Caco-2 (cell line): ENCODE measurements around the gene PAGR1. TPM values are rescaled to one million over a fixed set of nuclear protein-coding genes. Genes with fewer than 3 reads are reported as not detected.

Experiments
- BruUV-seq: library from RNA; stranded (reverse); fragments of 400-500 nt; replicated peaks from 2 replicates; lab custom pipeline; 2021; lab: Mats Ljungman, UMichigan
- CTCF ChIA-PET: fragments of 300-600 bp; sonication (Branson Sonifier 250); formaldehyde crosslinking; loops from one replicate; lab custom pipeline; 2022; ENCODE audit warnings: antibody characterized with exemption; lab: Charles Lee
- POLR2A ChIA-PET: fragments of 300-600 bp; sonication (Branson Sonifier 250); formaldehyde crosslinking; loops from one replicate; lab custom pipeline; 2022; ENCODE audit warnings: antibody characterized with exemption; lab: Charles Lee
- DNase-seq, 2 experiments: peaks; one replicate each; pipeline versions ENCODE4 v3.0.0 to v3.0.0-alpha.2; 2020 to 2022
- H3K27me3 ChIP-seq: replicated peaks from 2 replicates; pipeline ENCODE4 v1.6.0; 2011; ENCODE audit warnings: low read length; ENCODE audit not compliant: control insufficient read depth, insufficient read depth
- H3K36me3 ChIP-seq: 2 replicates; pipeline ENCODE4 v1.5.1; 2011; ENCODE audit warnings: low read length; ENCODE audit not compliant: control insufficient read depth, insufficient read depth
- H3K4me1 ChIP-seq: fragments of 250-450 bp; sonication (Bioruptor Pico); 2 replicates; pipeline ENCODE4 v1.5.1; 2020; ENCODE audit warnings: mild to moderate bottlenecking
- H3K4me3 ChIP-seq: 2 replicates; pipeline ENCODE4 v1.5.1; 2011; ENCODE audit warnings: low read depth, mild to moderate bottlenecking, control low read depth, low read length
- H3K9me3 ChIP-seq: fragments of 250-450 bp; sonication (Bioruptor Pico); 2 replicates; pipeline ENCODE4 v1.5.1; 2020; ENCODE audit warnings: mild to moderate bottlenecking, moderate library complexity
- H3K27ac Mint-ChIP-seq: one replicate; pipeline ENCODE4 v1.8.0; 2022; ENCODE audit warnings: mixed read lengths; ENCODE audit not compliant: unreplicated experiment
- H3K27me3 Mint-ChIP-seq: one replicate; pipeline ENCODE4 v1.8.0; 2022; ENCODE audit warnings: mixed read lengths; ENCODE audit not compliant: insufficient read depth, unreplicated experiment
- H3K36me3 Mint-ChIP-seq: one replicate; pipeline ENCODE4 v1.8.0; 2022; ENCODE audit warnings: mild to moderate bottlenecking, mixed read lengths; ENCODE audit not compliant: insufficient read depth, unreplicated experiment
- H3K4me1 Mint-ChIP-seq: one replicate; pipeline ENCODE4 v1.8.0; 2022; ENCODE audit warnings: low read depth, mixed read lengths; ENCODE audit not compliant: unreplicated experiment
- H3K4me3 Mint-ChIP-seq: one replicate; pipeline ENCODE4 v1.8.0; 2022; ENCODE audit warnings: mild to moderate bottlenecking, moderate library complexity, mixed read lengths; ENCODE audit not compliant: unreplicated experiment
- H3K9me3 Mint-ChIP-seq: one replicate; pipeline ENCODE4 v1.8.0; 2022; ENCODE audit warnings: mixed read lengths; ENCODE audit not compliant: unreplicated experiment
- intact Hi-C: fragments of 100-400 bp; cut with micrococcal nuclease; formaldehyde crosslinking; loops from one replicate; pipeline ENCODE4 v1.10.0; 2022; ENCODE audit not compliant: unreplicated experiment
- total RNA-seq: library from RNA; stranded (reverse); gene quantifications from 2 replicates; pipeline ENCODE4 v1.2.3, GENCODE V29; 2022
- TF ChIP-seq, protein P1 (sequence below), 2 experiments: fragments of 200-600 bp in 1 of 2; IDR thresholded peaks; 1 replicate in 1 of 2; 2 replicates in 1 of 2; pipeline versions ENCODE4 v1.5.1 to v1.8.0; 2011 to 2022; ENCODE audit warnings: antibody characterized with exemption in 1 of 2, control low read depth in 1 of 2, inconsistent platforms in 1 of 2, low read depth in 1 of 2, low read length in 1 of 2, mild to moderate bottlenecking in 1 of 2, moderate library complexity in 1 of 2; ENCODE audit not compliant: insufficient read depth in 1 of 2, severe bottlenecking in 1 of 2, unreplicated experiment in 1 of 2

The PAGR1 gene
- total RNA-seq, 1 experiment from 2014 or later, result 33.0 TPM

DNA sequence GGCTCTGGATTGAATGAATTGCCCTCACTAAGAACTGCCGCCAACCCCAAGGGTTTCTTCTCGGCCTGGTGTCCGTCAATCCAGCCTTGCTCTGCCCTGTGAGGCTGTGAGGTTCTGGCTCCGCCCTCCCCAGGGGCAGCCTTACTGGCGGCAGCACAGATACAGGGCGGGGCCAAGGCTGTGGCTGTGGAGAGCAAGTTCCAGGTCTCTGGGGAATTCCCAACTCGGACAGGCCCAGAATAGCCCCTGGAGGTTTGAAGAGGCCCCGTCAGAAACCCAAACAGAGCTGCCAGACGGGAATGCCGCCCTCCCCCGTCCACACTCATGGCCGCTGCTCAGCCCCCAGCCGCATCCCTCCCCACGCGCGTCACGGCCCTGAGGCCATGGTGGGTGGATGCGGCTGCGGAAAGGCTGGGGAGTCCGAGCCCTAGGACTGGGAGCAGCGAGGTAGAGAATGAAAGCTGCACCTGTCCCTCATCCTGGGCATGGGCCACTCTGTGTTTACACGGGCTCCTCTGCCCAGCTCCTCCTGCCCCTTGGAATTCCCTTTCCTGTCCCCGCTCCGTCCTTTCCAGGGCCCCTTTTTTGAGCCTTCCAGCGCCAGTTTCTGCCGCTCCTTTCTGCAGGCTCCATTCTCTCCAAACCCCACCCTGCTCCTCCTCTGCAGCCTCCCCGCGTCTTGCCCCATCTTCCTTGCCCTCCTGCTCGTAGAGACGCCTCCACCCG is 4.6 kb upstream of the PAGR1 start:
- Histone ChIP-seq H3K4me1 (peaks cover 27% of the 10 kb centered on the region), H3K9me3 (no peaks in the 10 kb centered on the region), H3K36me3 (peaks cover 7% of the 10 kb centered on the region; the same call in 1 of the 2 replicates), H3K4me3 (peak overlapping the region; percentile 73), H3K27me3 (no peaks in the 10 kb centered on the region)
- ChIA-PET POLR2A (interaction anchor here (0.7 to 1.0 kb wide), 3 partner anchors 18 to 162 kb away, joined by 3 to 5 read pairs (median 3); partner anchors contain the start of genes KIF22 and TAOK2), CTCF (interaction anchor here (0.7 to 1.6 kb wide), 2 partner anchors 18 to 37 kb away, joined by 3 to 5 read pairs; no protein-coding TSS in a partner anchor)
- TF ChIP-seq, protein P1, sequence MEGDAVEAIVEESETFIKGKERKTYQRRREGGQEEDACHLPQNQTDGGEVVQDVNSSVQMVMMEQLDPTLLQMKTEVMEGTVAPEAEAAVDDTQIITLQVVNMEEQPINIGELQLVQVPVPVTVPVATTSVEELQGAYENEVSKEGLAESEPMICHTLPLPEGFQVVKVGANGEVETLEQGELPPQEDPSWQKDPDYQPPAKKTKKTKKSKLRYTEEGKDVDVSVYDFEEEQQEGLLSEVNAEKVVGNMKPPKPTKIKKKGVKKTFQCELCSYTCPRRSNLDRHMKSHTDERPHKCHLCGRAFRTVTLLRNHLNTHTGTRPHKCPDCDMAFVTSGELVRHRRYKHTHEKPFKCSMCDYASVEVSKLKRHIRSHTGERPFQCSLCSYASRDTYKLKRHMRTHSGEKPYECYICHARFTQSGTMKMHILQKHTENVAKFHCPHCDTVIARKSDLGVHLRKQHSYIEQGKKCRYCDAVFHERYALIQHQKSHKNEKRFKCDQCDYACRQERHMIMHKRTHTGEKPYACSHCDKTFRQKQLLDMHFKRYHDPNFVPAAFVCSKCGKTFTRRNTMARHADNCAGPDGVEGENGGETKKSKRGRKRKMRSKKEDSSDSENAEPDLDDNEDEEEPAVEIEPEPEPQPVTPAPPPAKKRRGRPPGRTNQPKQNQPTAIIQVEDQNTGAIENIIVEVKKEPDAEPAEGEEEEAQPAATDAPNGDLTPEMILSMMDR (IDR thresholded peaks at IDR 0.05; ENCODE audit: insufficient read depth in 1 of 2, low read depth in 1 of 2, low read length in 1 of 2, severe bottlenecking in 1 of 2, unreplicated experiment in 1 of 2), result no peak
- H3K4me3 Mint-ChIP-seq, result peak overlapping the region; percentile 94
- no peaks in the 10 kb centered on the region for H3K9me3 Mint-ChIP-seq
- no peaks in the 10 kb centered on the region for H3K27me3 Mint-ChIP-seq
- DNase-seq, result peak; percentile 96
- intact Hi-C loops, result loop anchor here (10.0 kb wide), 1 partner anchor 183 kb away; the partner anchor contains the start of genes HIRIP3 and INO80E
- no TSS peak for BruUV-seq
- H3K36me3 Mint-ChIP-seq, result peaks cover 62% of the 10 kb centered on the region
- H3K4me1 Mint-ChIP-seq, result peaks cover 37% of the 10 kb centered on the region
- peak overlapping the region; percentile 93 for H3K27ac Mint-ChIP-seq

DNA sequence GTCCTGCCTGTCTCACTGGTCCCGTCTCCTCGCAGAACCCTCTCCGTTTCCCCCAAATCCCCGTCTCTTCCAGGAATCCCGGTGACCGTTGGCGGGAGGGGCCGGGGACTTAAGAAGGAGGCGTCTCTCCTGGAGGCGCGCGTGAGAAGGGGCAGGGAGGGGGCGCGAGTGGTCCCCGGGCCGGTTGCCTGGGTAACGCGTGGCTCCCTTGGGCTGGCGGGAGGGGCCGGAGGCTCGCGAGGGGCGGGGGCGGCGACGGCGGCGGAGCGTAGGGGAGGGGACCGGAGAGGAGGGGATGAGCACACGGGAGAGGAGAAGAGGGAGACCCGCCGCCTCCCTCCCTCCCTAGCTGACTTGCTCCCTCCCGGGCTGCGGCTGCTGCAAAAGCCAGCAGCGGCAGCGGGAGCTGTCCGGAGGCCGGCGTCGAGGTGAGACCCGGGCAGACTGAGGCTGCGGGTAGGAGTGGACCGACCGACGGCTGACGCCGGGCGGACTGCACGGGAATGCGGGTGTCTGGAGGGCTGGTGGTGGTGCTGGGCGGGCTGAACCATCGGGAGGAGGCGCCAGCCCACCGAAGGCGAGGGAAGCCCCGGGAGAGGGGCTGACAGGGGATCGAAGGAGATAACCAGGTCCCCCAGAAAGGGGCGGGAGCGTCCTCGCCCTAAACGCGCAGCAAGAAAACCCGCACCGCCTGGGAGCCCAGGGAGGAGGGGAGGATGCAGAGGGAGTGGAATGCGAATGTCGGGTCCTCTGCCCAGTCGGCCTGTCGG is 3.9 kb upstream of the PAGR1 start, which contains the start of gene PRRT2:
PRRT2 (plus strand) TSS at position 298 of the 770 bp plus-strand sequence. CDS start 862 bp downstream, outside the sequence.
- Mint-ChIP-seq H3K4me1 (peaks cover 37% of the 10 kb centered on the region), H3K27me3 (no peaks in the 10 kb centered on the region), H3K27ac (peak within 1 kb of the TSS; percentile 93), H3K36me3 (peaks cover 68% of the 10 kb centered on the region), H3K9me3 (no peaks in the 10 kb centered on the region), H3K4me3 (peak within 1 kb of the TSS; percentile 94)
- TF ChIP-seq, protein P1 (IDR thresholded peaks at IDR 0.05; ENCODE audit: insufficient read depth in 1 of 2, low read depth in 1 of 2, low read length in 1 of 2, severe bottlenecking in 1 of 2, unreplicated experiment in 1 of 2), result no peak
- no peaks in the 10 kb centered on the region for H3K9me3 ChIP-seq
- intact Hi-C loops, result loop anchor here (10.0 kb wide), 1 partner anchor 183 kb away; the partner anchor contains the start of genes HIRIP3 and INO80E
- no TSS peak for BruUV-seq
- DNase-seq, result peak; percentile 66
- CTCF ChIA-PET, result interaction anchor here (0.7 to 1.6 kb wide), 2 partner anchors 17 to 36 kb away, joined by 3 to 5 read pairs; no protein-coding TSS in a partner anchor
- H3K27me3 ChIP-seq, result no peaks in the 10 kb centered on the region
- peaks cover 27% of the 10 kb centered on the region for H3K4me1 ChIP-seq
- peak within 1 kb of the TSS; percentile 73 for H3K4me3 ChIP-seq
- POLR2A ChIA-PET, result interaction anchor here (0.7 to 1.0 kb wide), 3 partner anchors 17 to 161 kb away, joined by 3 to 5 read pairs (median 3); partner anchors contain the start of genes KIF22 and TAOK2
- peaks cover 7% of the 10 kb centered on the region; the same call in 1 of the 2 replicates for H3K36me3 ChIP-seq
